Right atrium auricular region (tissue), 2 donors: ENCODE data around the gene FGG. TPM values are rescaled to one million over a fixed set of nuclear protein-coding genes. Genes with fewer than 3 reads are reported as not detected.

Source experiments
- DNase-seq: peaks from one replicate; pipeline ENCODE4 v3.0.0-alpha.2; 2019; ENCODE audit warnings: low spot score
- H3K27ac ChIP-seq, 2 donors: fragments of 200-600 bp; sonication (generic); 1 replicate in 1 of 2; 2 replicates in 1 of 2; pipeline ENCODE4 v1.5.1; 2016 to 2019
- H3K27me3 ChIP-seq, 2 donors: fragments of 200-600 bp; sonication (generic); one replicate each; pipeline versions ENCODE4 v1.5.1 to v1.6.0; 2017 to 2019
- H3K36me3 ChIP-seq: fragments of 200-600 bp; sonication (generic); one replicate; pipeline ENCODE4 v1.5.1; 2016
- H3K4me1 ChIP-seq, 2 donors: fragments of 200-600 bp; sonication (generic); one replicate each; pipeline versions ENCODE4 v1.5.1 to v1.6.0; 2017 to 2019
- H3K4me3 ChIP-seq, 2 donors: fragments of 200-600 bp; sonication (generic); 1 replicate in 1 of 2; 2 replicates in 1 of 2; pipeline ENCODE4 v1.5.1; 2017 to 2019; ENCODE audit warnings: mild to moderate bottlenecking in 1 of 2, moderate library complexity in 1 of 2
- H3K9me3 ChIP-seq, 2 donors: fragments of 200-600 bp; sonication (generic); one replicate each; pipeline ENCODE4 v1.5.1; 2019
- total RNA-seq, 2 donors: library from RNA; depleted of rRNA; stranded (reverse); fragments of >200 nt; gene quantifications; one replicate each; pipeline ENCODE4 v1.1.0, GENCODE V29; 2016
- TF ChIP-seq, protein P1 (sequence below), 2 donors: fragments of 200-600 bp; sonication (generic); IDR thresholded peaks; one replicate each; pipeline ENCODE4 v1.5.1; 2019; ENCODE audit warnings: antibody characterized with exemption in 2 of 2

The FGG gene
- total RNA-seq, 2 donors from 2014 or later: not detected

DNA sequence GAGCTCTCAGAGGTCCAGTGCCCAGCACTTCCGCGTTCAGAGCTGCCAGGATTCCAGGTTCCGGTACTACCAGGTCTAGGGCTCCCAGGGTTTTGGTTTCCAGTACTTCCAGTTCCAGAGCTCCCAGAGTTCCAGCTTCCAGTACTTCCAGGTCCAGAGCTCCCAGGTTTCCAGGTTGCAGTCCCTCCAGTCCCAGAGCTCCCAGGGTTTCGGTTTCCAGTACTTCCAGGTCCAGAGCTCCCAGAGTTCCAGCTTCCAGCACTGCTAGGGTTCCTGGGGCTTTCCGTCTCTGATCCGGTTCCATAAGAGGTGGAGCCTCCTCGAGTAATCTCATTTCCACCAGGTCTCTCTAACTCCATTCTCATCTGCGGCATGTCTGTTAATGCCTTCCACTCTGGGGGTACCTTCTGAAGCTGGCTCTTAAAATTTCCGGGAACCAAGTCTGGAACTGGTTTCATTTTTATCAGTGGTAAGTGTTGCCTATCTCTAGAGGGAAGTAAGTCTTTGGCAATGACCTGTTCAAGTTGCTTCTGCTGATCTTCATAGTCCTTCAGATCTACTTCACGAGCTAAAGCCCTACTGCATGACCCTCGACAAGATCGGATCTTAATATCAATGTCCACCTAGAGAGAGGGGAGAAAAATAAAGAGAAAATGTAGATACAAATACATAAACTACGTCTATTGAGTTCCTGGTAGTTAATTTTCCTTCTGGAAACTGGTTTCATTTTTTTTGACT lies 26.0 kb downstream of the FGG start:
- Histone ChIP-seq H3K27ac (no peak overlapping the region), H3K4me3 (no peak overlapping the region), H3K27me3 (no peaks in the 10 kb centered on the region), H3K9me3 (no peaks in the 10 kb centered on the region), H3K36me3 (no peaks in the 10 kb centered on the region), H3K4me1 (no peaks in the 10 kb centered on the region)
- TF ChIP-seq, protein P1, sequence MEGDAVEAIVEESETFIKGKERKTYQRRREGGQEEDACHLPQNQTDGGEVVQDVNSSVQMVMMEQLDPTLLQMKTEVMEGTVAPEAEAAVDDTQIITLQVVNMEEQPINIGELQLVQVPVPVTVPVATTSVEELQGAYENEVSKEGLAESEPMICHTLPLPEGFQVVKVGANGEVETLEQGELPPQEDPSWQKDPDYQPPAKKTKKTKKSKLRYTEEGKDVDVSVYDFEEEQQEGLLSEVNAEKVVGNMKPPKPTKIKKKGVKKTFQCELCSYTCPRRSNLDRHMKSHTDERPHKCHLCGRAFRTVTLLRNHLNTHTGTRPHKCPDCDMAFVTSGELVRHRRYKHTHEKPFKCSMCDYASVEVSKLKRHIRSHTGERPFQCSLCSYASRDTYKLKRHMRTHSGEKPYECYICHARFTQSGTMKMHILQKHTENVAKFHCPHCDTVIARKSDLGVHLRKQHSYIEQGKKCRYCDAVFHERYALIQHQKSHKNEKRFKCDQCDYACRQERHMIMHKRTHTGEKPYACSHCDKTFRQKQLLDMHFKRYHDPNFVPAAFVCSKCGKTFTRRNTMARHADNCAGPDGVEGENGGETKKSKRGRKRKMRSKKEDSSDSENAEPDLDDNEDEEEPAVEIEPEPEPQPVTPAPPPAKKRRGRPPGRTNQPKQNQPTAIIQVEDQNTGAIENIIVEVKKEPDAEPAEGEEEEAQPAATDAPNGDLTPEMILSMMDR (IDR thresholded peaks at IDR 0.05): no peak
- DNase-seq: no peak

DNA sequence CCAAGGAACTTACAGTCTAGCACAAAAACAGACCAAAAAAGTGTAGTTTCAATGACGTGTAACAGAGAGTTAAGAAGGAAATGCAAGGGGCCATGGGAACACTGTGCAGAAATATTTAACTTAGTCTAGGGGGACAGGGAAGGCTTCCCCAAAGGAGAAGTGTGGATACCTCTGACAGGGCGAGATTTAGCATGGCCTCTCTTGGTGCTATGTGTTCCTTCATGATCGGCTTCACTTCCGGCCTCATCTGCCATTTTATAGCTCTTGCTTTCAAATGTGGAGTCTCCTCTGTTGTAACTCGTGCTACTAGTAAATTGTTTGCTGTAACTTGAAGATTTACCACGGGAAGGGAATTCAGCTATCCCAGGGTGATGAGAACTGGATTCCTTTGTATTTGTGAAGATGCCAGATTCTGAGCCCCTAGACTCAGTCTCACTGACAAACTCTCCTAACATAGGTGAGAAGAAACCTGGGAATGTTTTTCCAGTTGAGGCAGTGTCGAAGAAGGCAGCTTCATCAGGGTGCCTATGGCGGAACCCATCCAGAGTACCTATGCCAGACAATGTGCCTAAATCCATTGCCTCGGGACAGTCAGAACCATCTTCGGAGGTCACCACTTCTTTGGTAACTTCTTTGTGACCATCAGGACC lies 27.0 kb downstream of the FGG start:
- TF ChIP-seq, protein P1 (IDR thresholded peaks at IDR 0.05): no peak

DNA sequence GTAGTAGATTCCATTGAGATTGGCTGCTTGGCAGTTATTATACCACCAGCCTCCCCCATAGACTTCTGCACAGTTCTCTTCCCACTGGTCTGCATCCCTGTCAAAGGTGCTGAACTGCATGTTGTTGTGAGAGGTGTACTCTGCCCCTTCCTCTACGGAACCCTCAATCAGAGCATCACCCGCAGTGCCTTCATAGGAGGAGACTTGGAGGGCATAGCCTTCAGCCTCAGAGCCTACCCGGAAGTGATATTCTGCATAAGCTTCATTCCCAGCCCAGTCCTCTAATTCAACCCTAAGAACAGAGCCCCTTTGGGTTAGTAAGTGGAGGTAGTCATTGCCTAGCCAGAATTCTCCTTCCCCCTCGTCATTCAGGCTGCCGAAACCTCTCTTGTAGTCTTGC lies 28.2 kb downstream of the FGG start:
- Histone ChIP-seq H3K27ac (no peak overlapping the region), H3K36me3 (no peaks in the 10 kb centered on the region), H3K9me3 (no peaks in the 10 kb centered on the region), H3K4me1 (no peaks in the 10 kb centered on the region), H3K4me3 (no peak overlapping the region), H3K27me3 (no peaks in the 10 kb centered on the region)
- TF ChIP-seq, protein P1 (IDR thresholded peaks at IDR 0.05): no peak
- DNase-seq: no peak

More for the DNA sequence above, 27.0 kb downstream of the FGG start:
- Histone ChIP-seq H3K27ac (no peak overlapping the region), H3K36me3 (no peaks in the 10 kb centered on the region), H3K4me3 (no peak overlapping the region), H3K27me3 (no peaks in the 10 kb centered on the region), H3K9me3 (no peaks in the 10 kb centered on the region), H3K4me1 (no peaks in the 10 kb centered on the region)
- no peak for DNase-seq

DNA sequence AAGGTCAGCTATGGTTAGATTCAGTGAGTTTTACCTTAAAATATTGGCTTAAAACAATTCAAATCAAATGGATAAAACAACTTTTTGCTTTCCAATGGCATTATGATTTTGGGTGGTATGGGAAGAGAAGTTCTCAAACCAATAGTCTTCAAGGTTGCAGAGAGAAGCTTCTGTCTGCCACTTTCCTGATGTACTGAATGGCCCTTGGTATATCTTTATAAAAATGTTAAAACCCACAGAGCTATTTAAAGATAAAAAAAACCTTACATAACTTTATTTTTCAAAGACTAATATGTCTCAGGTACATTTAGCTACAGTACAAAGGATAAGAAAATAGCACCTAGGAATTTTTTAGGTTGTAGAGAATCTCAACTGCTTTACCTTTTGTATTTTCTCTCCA lies 28.8 kb downstream of the FGG start:
- Histone ChIP-seq H3K27me3 (no peaks in the 10 kb centered on the region), H3K36me3 (no peaks in the 10 kb centered on the region), H3K4me3 (no peak overlapping the region), H3K4me1 (no peaks in the 10 kb centered on the region), H3K9me3 (no peaks in the 10 kb centered on the region), H3K27ac (no peak overlapping the region)
- TF ChIP-seq, protein P1 (IDR thresholded peaks at IDR 0.05): no peak
- no peak for DNase-seq

DNA sequence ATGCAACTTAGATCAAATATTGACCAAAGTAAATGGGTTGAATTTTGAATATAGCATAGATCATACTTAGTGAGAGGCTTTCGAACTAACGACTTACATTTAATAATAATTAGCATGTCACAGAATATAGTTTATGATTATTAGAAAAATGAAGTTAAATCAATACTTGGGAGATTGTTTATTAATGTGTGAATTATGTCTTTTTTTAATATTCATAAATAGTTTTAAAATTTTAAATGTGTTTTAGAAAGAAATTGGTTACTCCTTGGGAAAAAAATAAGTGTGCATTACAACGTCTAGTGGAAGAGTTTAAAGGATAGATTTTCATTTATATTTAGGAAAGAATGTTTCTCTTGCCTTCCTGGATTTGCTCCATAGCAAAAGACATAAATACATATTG lies 29.2 kb downstream of the FGG start:
- no peaks in the 10 kb centered on the region for H3K36me3 ChIP-seq
- H3K9me3 ChIP-seq: no peaks in the 10 kb centered on the region
- TF ChIP-seq, protein P1 (IDR thresholded peaks at IDR 0.05): no peak
- H3K27me3 ChIP-seq: no peaks in the 10 kb centered on the region
- H3K4me1 ChIP-seq: no peaks in the 10 kb centered on the region
- DNase-seq: no peak
- H3K27ac ChIP-seq: no peak overlapping the region
- no peak overlapping the region for H3K4me3 ChIP-seq
